Sigmoid colon (tissue), 4 donors: ENCODE results near the gene IL27RA.

Source experiments
- EP300 ChIP-seq, 4 donors: sonication (generic); formaldehyde crosslinking; IDR thresholded peaks; one replicate each; pipeline ENCODE4 v1.6.1; 2017; ENCODE audit warnings: antibody characterized with exemption in 4 of 4
- POLR2A ChIP-seq, 2 donors: fragments of 450-650 bp; IDR thresholded peaks; one replicate each; pipeline ENCODE4 v1.6.1; 2016; ENCODE audit warnings: antibody characterized with exemption in 2 of 2, mild to moderate bottlenecking in 2 of 2, moderate library complexity in 2 of 2
- TF ChIP-seq, protein P1 (sequence below), 4 experiments: fragments of 450-650 bp in 3 of 4; fragments of 200-600 bp in 1 of 4; IDR thresholded peaks; one replicate each; pipeline ENCODE4 v1.5.1; 2016 to 2019; ENCODE audit warnings: antibody characterized with exemption in 4 of 4, mild to moderate bottlenecking in 3 of 4, moderate library complexity in 2 of 4

DNA sequence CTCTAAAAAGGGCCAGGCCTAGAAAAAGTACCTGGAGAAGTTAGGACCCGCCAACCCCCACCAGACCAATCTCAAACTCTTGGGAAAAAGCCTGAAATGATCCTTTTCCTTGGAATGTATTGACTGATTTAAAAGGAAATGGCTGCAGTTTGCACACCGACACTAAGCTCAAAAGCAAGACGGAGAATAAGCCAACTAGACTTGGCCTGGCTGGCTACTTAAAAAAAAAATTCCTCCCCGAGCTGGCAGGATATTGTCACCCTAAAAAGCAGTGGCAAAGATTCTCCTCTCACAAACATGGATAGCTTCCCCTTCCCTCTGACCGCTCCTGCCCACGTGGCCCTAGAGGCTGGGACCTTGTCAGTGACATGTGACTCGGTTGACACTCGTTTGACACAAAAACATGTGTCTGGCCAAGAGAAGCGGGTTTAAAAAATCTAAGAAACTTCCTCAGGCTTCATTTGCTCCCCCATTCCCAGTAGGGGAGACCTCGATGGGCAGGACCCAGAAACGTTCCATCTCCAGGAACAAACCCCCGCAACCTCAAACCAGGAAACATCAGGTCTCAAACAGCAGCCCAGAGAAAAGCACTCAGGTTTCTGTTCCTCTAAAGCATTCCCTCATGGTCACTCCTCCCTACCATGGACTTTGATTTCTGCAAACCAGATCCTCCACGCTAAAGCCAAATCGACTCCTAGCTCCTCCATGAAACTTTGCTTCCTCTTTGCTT, 26.8 kb upstream of the IL27RA start:
- TF ChIP-seq, protein P1, sequence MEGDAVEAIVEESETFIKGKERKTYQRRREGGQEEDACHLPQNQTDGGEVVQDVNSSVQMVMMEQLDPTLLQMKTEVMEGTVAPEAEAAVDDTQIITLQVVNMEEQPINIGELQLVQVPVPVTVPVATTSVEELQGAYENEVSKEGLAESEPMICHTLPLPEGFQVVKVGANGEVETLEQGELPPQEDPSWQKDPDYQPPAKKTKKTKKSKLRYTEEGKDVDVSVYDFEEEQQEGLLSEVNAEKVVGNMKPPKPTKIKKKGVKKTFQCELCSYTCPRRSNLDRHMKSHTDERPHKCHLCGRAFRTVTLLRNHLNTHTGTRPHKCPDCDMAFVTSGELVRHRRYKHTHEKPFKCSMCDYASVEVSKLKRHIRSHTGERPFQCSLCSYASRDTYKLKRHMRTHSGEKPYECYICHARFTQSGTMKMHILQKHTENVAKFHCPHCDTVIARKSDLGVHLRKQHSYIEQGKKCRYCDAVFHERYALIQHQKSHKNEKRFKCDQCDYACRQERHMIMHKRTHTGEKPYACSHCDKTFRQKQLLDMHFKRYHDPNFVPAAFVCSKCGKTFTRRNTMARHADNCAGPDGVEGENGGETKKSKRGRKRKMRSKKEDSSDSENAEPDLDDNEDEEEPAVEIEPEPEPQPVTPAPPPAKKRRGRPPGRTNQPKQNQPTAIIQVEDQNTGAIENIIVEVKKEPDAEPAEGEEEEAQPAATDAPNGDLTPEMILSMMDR (IDR thresholded peaks at IDR 0.05), result no peak
- TF ChIP-seq EP300 (IDR thresholded peaks at IDR 0.05) (no peak), POLR2A (IDR thresholded peaks at IDR 0.05) (no peak)
